K562 (cell line): ENCODE results near the gene TRMT1. TPM values are rescaled to one million over a fixed set of nuclear protein-coding genes. Genes with fewer than 3 reads are reported as not detected.

Source experiments
- CBX5 ChIP-seq: IDR thresholded peaks from 2 replicates; pipeline ENCODE4 v1.6.1; 2014; ENCODE audit warnings: low read depth, borderline replicate concordance
- GMEB1 ChIP-seq: fragments of 250-450 bp; sonication (Bioruptor Pico); IDR thresholded peaks from 2 replicates; pipeline ENCODE4 v1.4.0; 2020; ENCODE audit warnings: mild to moderate bottlenecking
- MTA3 ChIP-seq: fragments of 450-650 bp; formaldehyde crosslinking; IDR thresholded peaks from 2 replicates; pipeline ENCODE4 v1.6.1; 2017; ENCODE audit warnings: mild to moderate bottlenecking, borderline replicate concordance
- NCOA4 ChIP-seq: fragments of 450-650 bp; IDR thresholded peaks from 2 replicates; pipeline ENCODE4 v1.6.1; 2018; ENCODE audit warnings: mild to moderate bottlenecking; ENCODE audit not compliant: partially characterized antibody
- TARDBP ChIP-seq: fragments of 450-650 bp; IDR thresholded peaks from 2 replicates; pipeline ENCODE4 v1.6.1; 2016
- TFAP4 ChIP-seq: sonication (generic); formaldehyde crosslinking; IDR thresholded peaks from 2 replicates; pipeline ENCODE4 v1.8.0; 2022; ENCODE audit warnings: missing genetic modification reagents, mild to moderate bottlenecking, moderate library complexity, borderline replicate concordance
- ZNF592 ChIP-seq: fragments of 450-650 bp; IDR thresholded peaks from 2 replicates; pipeline ENCODE4 v1.6.1; 2017; ENCODE audit warnings: antibody characterized with exemption, mild to moderate bottlenecking
- ZNF780A ChIP-seq: fragments of 250-450 bp; sonication (Bioruptor Pico); IDR thresholded peaks from 2 replicates; pipeline ENCODE4 v1.5.0; 2021; ENCODE audit warnings: mild to moderate bottlenecking
- polyA plus RNA-seq, 8 experiments: library from polyadenylated mRNA; depleted of rRNA in 4 of 8; stranded (reverse) in 5 of 8; unstranded in 3 of 8; fragments of >200 nt; fragmentation: Nextera tagmentation in 2 of 8; fragmentation: Illumina TruSeq in 1 of 8; extraction: Ambion mirVana in 2 of 8; extraction: Trizol in 1 of 8; gene quantifications; 2 replicates each; pipeline versions ENCODE4 v1.2.1 to v1.2.3, GENCODE V29; 2011 to 2014; ENCODE audit warnings: inconsistent platforms in 1 of 8, missing spikeins in 1 of 8
- total RNA-seq, 7 experiments: library from RNA; depleted of rRNA in 6 of 7; stranded (reverse); fragments of >200 nt in 6 of 7; fragmentation: Illumina TruSeq in 2 of 7; extraction: Trizol in 2 of 7; gene quantifications; 2 replicates each; pipeline versions ENCODE4 v1.2.1 to v1.2.3, GENCODE V29; 2011 to 2021; ENCODE audit warnings: low replicate concordance in 1 of 7

TRMT1 gene
- total and polyA plus RNA-seq, 9 of the 15 experiments (the other 6 are each of a cell fraction or from before 2014, with no cell fraction given) = 5.8 to 158 (median 54.3) TPM

GRCh38 chr19:13164343-13165161 is 48.0 kb upstream of the TRMT1 start (continued):
- TF ChIP-seq TFAP4 (CRISPR knock-in tag) (peak; percentile 75), ZNF780A (CRISPR knock-in tag) (no peak), CBX5 (no peak), MTA3 (peak; percentile 56; the same call in 1 of the 2 replicates), TARDBP (0 out of 2 replicates have a peak, but pooled peaks have one; percentile 52), GMEB1 (CRISPR knock-in tag) (no peak), ZNF592 (peak; percentile 81), NCOA4 (no peak)
